H1 (cell line): ENCODE results near the gene EIF2B1. TPM values are rescaled to one million over a fixed set of nuclear protein-coding genes. Genes with fewer than 3 reads are reported as not detected.

ENCODE experiments used
- CTCF ChIA-PET: fragments of 300-600 bp; sonication (Branson Sonifier 250); formaldehyde crosslinking; loops from one replicate; lab custom pipeline; 2021; ENCODE audit not compliant: partially characterized antibody; lab: Charles Lee
- POLR2A ChIA-PET: fragments of 300-600 bp; sonication (Branson Sonifier 250); formaldehyde crosslinking; loops from one replicate; lab custom pipeline; 2021; ENCODE audit warnings: inconsistent platforms; ENCODE audit not compliant: partially characterized antibody; lab: Charles Lee
- DNase-seq, 2 experiments: peaks; one replicate each; pipeline versions ENCODE4 v3.0.0 to v3.0.0-alpha.2; 2010 to 2022; ENCODE audit warnings: low spot score in 2 of 2, low read depth in 1 of 2, mixed read lengths in 1 of 2
- FAIRE-seq: peaks from 2 replicates; lab custom pipeline; 2011; peaks lifted over from hg19 to GRCh38; lab: Jason Lieb, UNC
- H2AFZ ChIP-seq: 2 replicates; pipeline ENCODE4 v1.8.1; 2012; ENCODE audit warnings: low read length, inconsistent platforms
- H2AK5ac ChIP-seq: 2 replicates; pipeline ENCODE4 v1.6.1; 2013; ENCODE audit warnings: low read depth, low read length
- H2BK120ac ChIP-seq: replicated peaks from 2 replicates; pipeline ENCODE3; 2013; ENCODE audit warnings: low read depth, low read length, inconsistent platforms
- H2BK12ac ChIP-seq: 2 replicates; pipeline ENCODE4 v1.6.1; 2013; ENCODE audit warnings: low read depth, low read length
- H2BK15ac ChIP-seq: 2 replicates; pipeline ENCODE4 v1.6.1; 2013; ENCODE audit warnings: low read length
- H2BK20ac ChIP-seq: 2 replicates; pipeline ENCODE4 v1.6.1; 2013; ENCODE audit warnings: low read length
- H2BK5ac ChIP-seq: 2 replicates; pipeline ENCODE4 v1.6.1; 2013; ENCODE audit warnings: low read depth, low read length
- H3K14ac ChIP-seq: 2 replicates; pipeline ENCODE4 v1.6.1; 2013; ENCODE audit warnings: inconsistent platforms; ENCODE audit not compliant: insufficient read length
- H3K18ac ChIP-seq: 2 replicates; pipeline ENCODE4 v1.6.1; 2013; ENCODE audit warnings: low read length; ENCODE audit errors: extremely low read depth
- H3K23ac ChIP-seq: 2 replicates; pipeline ENCODE4 v1.6.1; 2013; ENCODE audit warnings: inconsistent platforms; ENCODE audit not compliant: insufficient read length
- H3K23me2 ChIP-seq: 2 replicates; pipeline ENCODE4 v1.6.1; 2013; ENCODE audit warnings: low read depth, low read length
- H3K27ac ChIP-seq: 2 replicates; pipeline ENCODE4 v1.6.1; 2011; ENCODE audit warnings: low read depth, low read length, inconsistent platforms
- H3K27me3 ChIP-seq, 4 experiments: replicated peaks in 1 of 4; 1 replicate in 1 of 4; 2 replicates in 3 of 4; pipeline versions ENCODE4 v1.6.1 to v1.8.1; 2011 to 2013; ENCODE audit warnings: low read length in 3 of 4, mild to moderate bottlenecking in 3 of 4, inconsistent platforms in 2 of 4, mixed read lengths in 2 of 4, moderate library complexity in 1 of 4; ENCODE audit not compliant: control insufficient read depth in 3 of 4, insufficient read depth in 3 of 4; ENCODE audit errors: extremely low read depth in 1 of 4
- H3K36me3 ChIP-seq, 4 experiments: 2 replicates each; pipeline versions ENCODE4 v1.6.1 to v1.8.1; 2011 to 2013; ENCODE audit warnings: mild to moderate bottlenecking in 4 of 4, low read length in 3 of 4, moderate library complexity in 2 of 4, control low read depth in 1 of 4, inconsistent platforms in 1 of 4; ENCODE audit not compliant: insufficient read depth in 4 of 4, control insufficient read depth in 2 of 4
- H3K4ac ChIP-seq: replicated peaks from 2 replicates; pipeline ENCODE3; 2013; ENCODE audit warnings: low read length, low read depth, mixed read lengths, inconsistent platforms; ENCODE audit not compliant: insufficient read length
- H3K4me1 ChIP-seq, 4 experiments: replicated peaks in 1 of 4; 1 replicate in 1 of 4; 2 replicates in 3 of 4; pipeline versions ENCODE4 v1.6.1 to v1.8.1; 2011 to 2013; ENCODE audit warnings: low read length in 3 of 4, inconsistent platforms in 2 of 4, mixed read lengths in 1 of 4; ENCODE audit not compliant: insufficient read depth in 4 of 4, control insufficient read depth in 3 of 4
- H3K4me2 ChIP-seq, 2 experiments: 2 replicates each; pipeline versions ENCODE4 v1.6.1 to v1.8.1; 2011 to 2013; ENCODE audit warnings: low read depth in 2 of 2, low read length in 2 of 2, control low read depth in 1 of 2, inconsistent platforms in 1 of 2, mild to moderate bottlenecking in 1 of 2; ENCODE audit not compliant: insufficient read depth in 1 of 2
- H3K4me3 ChIP-seq, 4 experiments: fragments of 200-600, 300-600 bp in 1 of 4; sonication (generic), shearing (Covaris generic), sonication (Bioruptor Twin) in 1 of 4; 2 replicates each; pipeline versions ENCODE4 v1.5.1 to v1.8.1; 2011 to 2016; ENCODE audit warnings: low read length in 4 of 4, low read depth in 3 of 4, control low read depth in 2 of 4, inconsistent platforms in 2 of 4, mild to moderate bottlenecking in 2 of 4, mixed read lengths in 1 of 4, moderate library complexity in 1 of 4; ENCODE audit not compliant: insufficient read depth in 2 of 4; ENCODE audit errors: extremely low read depth in 1 of 4
- H3K56ac ChIP-seq: replicated peaks from 2 replicates; pipeline ENCODE3; 2013; ENCODE audit warnings: low read depth, mild to moderate bottlenecking, mixed read lengths, low read length, inconsistent platforms; ENCODE audit not compliant: insufficient read length
- H3K79me1 ChIP-seq: 2 replicates; pipeline ENCODE4 v1.6.1; 2013; ENCODE audit warnings: low read depth, low read length, control low read depth
- H3K79me2 ChIP-seq, 2 experiments: 2 replicates each; pipeline versions ENCODE4 v1.6.1 to v1.8.1; 2012 to 2013; ENCODE audit warnings: low read length in 2 of 2, mild to moderate bottlenecking in 2 of 2, inconsistent platforms in 1 of 2; ENCODE audit not compliant: insufficient read depth in 2 of 2, control insufficient read depth in 1 of 2
- H3K9ac ChIP-seq, 4 experiments: replicated peaks in 1 of 4; 1 replicate in 1 of 4; 2 replicates in 3 of 4; pipeline versions ENCODE4 v1.6.1 to v1.8.1; 2011 to 2013; ENCODE audit warnings: low read depth in 3 of 4, low read length in 3 of 4, control low read depth in 2 of 4, mild to moderate bottlenecking in 2 of 4, moderate library complexity in 2 of 4, inconsistent platforms in 1 of 4; ENCODE audit errors: extremely low read depth in 1 of 4
- H3K9me3 ChIP-seq, 2 experiments: 2 replicates each; pipeline versions ENCODE4 v1.6.1 to v1.8.1; 2012 to 2013; ENCODE audit warnings: mild to moderate bottlenecking in 2 of 2, moderate library complexity in 2 of 2, control low read depth in 1 of 2, inconsistent platforms in 1 of 2, low read depth in 1 of 2, low read length in 1 of 2, mixed read lengths in 1 of 2; ENCODE audit not compliant: insufficient read depth in 2 of 2
- H4K20me1 ChIP-seq, 2 experiments: replicated peaks in 1 of 2; 2 replicates each; pipeline versions ENCODE3 to v1.8.1; 2011 to 2013; ENCODE audit warnings: inconsistent platforms in 2 of 2, low read length in 2 of 2, mild to moderate bottlenecking in 1 of 2; ENCODE audit not compliant: insufficient read depth in 2 of 2, control insufficient read depth in 1 of 2
- H4K5ac ChIP-seq: 2 replicates; pipeline ENCODE4 v1.6.1; 2013; ENCODE audit warnings: low read length, low read depth, mixed read lengths, inconsistent platforms; ENCODE audit not compliant: insufficient read length
- H4K8ac ChIP-seq: 2 replicates; pipeline ENCODE4 v1.8.0; 2013; ENCODE audit warnings: mild to moderate bottlenecking, moderate library complexity, low read length, inconsistent platforms; ENCODE audit not compliant: insufficient read depth; ENCODE audit errors: extremely low read depth
- H4K91ac ChIP-seq: replicated peaks from 2 replicates; pipeline ENCODE3; 2013; ENCODE audit warnings: low read length, mixed read lengths, inconsistent platforms; ENCODE audit not compliant: insufficient read length
- ASH2L ChIP-seq: fragments of 200-600, 300-600 bp; sonication (generic); IDR thresholded peaks from one replicate; pipeline ENCODE4 v1.7.1; 2017; ENCODE audit warnings: low read length
- ATF2 ChIP-seq: IDR thresholded peaks from 2 replicates; pipeline ENCODE4 v1.6.1; 2012; ENCODE audit warnings: low read length, inconsistent platforms
- BACH1 ChIP-seq: IDR thresholded peaks from 2 replicates; pipeline ENCODE4 v1.6.1; 2012; ENCODE audit warnings: low read length, improper control_type of control experiment
- CBX5 ChIP-seq: fragments of 300-800, 300-1000 bp; sonication (generic); IDR thresholded peaks from 2 replicates; pipeline ENCODE4 v1.7.1; 2016; ENCODE audit warnings: antibody characterized with exemption, low read length, low read depth
- CHD1 ChIP-seq: IDR thresholded peaks from 2 replicates; pipeline ENCODE4 v1.6.1; 2012; ENCODE audit warnings: low read depth, low read length, improper control_type of control experiment
- CHD2 ChIP-seq: IDR thresholded peaks from 2 replicates; pipeline ENCODE4 v1.6.1; 2012; ENCODE audit warnings: low read length, improper control_type of control experiment
- EGR1 ChIP-seq: IDR thresholded peaks from 2 replicates; pipeline ENCODE4 v1.6.1; 2011; ENCODE audit warnings: low read depth, low read length, borderline replicate concordance
- GABPA ChIP-seq: IDR thresholded peaks from 2 replicates; pipeline ENCODE4 v1.6.1; 2011; ENCODE audit warnings: mild to moderate bottlenecking, low read length, moderate library complexity, borderline replicate concordance; ENCODE audit not compliant: insufficient read depth
- HDAC2 ChIP-seq, 2 experiments: fragments of 300-600 bp in 1 of 2; sonication (generic) in 1 of 2; IDR thresholded peaks; 2 replicates each; pipeline ENCODE4 v1.6.1; 2011 to 2012; ENCODE audit warnings: low read depth in 2 of 2, low read length in 2 of 2, mild to moderate bottlenecking in 2 of 2, moderate library complexity in 2 of 2, borderline replicate concordance in 1 of 2, inconsistent platforms in 1 of 2
- POLR2AphosphoS5 ChIP-seq: IDR thresholded peaks from 2 replicates; pipeline ENCODE4 v1.6.1; 2011; ENCODE audit warnings: low read depth, low read length
- SIN3A ChIP-seq, 2 experiments: IDR thresholded peaks in 1 of 2; conservative IDR thresholded peaks in 1 of 2; 2 replicates each; pipeline ENCODE4 v1.6.1; 2011 to 2012; ENCODE audit warnings: low read length in 2 of 2, improper control_type of control experiment in 1 of 2, low read depth in 1 of 2, mild to moderate bottlenecking in 1 of 2
- USF2 ChIP-seq: IDR thresholded peaks from 2 replicates; pipeline ENCODE4 v1.6.1; 2011; ENCODE audit warnings: low read length, improper control_type of control experiment
- WGBS, 2 experiments: shearing (Covaris generic) in 1 of 2; methylation state at CpG; one replicate each; pipeline versions ENCODE4 v1.1.6 to v1.1.7; 2013 to 2015; ENCODE audit warnings: low lambda C conversion rate in 2 of 2, mixed read lengths in 2 of 2, inconsistent platforms in 1 of 2, low coverage in 1 of 2, missing lambda C conversion rate in 1 of 2; ENCODE audit not compliant: insufficient replicate concordance in 2 of 2, insufficient coverage in 1 of 2, insufficient read length in 1 of 2; ENCODE audit errors: extremely low coverage in 1 of 2, missing lambda C conversion rate in 1 of 2; 5-methylcytosine and 5-hydroxymethylcytosine counted together
- polyA plus RNA-seq, 7 experiments: library from polyadenylated mRNA; depleted of rRNA in 3 of 7; stranded (reverse) in 5 of 7; unstranded in 2 of 7; fragments of >200 nt in 5 of 7; fragments of 200-250 nt in 2 of 7; gene quantifications; 1 replicate in 5 of 7; 2 replicates in 1 of 7; 4 replicates in 1 of 7; pipeline versions ENCODE4 v1.2.1 to v1.2.3, GENCODE V29; 2011 to 2013; ENCODE audit warnings: missing spikeins in 2 of 7, mixed read lengths in 2 of 7
- total RNA-seq: library from RNA; stranded (reverse); fragmentation: NEBNext Ultra II Directional; extraction: Animal tissue kit (Norgen Biotek cat#: 25700); gene quantifications from 2 replicates; pipeline ENCODE4 v1.2.1, GENCODE V29; 2021

The EIF2B1 gene
- total and polyA plus RNA-seq, 2 of the 8 experiments (the other 6 are each of a cell fraction or from before 2014, with no cell fraction given): 24.9 to 49.9 TPM

- ChIA-PET CTCF (no interaction called here), POLR2A (no interaction called here)
- Histone ChIP-seq H4K8ac (no peak overlapping the region), H3K4me3 (no peak overlapping the region), H3K14ac (no peak overlapping the region), H2BK15ac (no peak overlapping the region), H4K5ac (no peak overlapping the region), H3K79me2 (no peaks in the 10 kb centered on the region), H3K4ac (no peak overlapping the region), H2AFZ (no peak overlapping the region), H3K27ac (no peak overlapping the region), H2BK120ac (no peak overlapping the region), H2AK5ac (no peak overlapping the region), H3K79me1 (no peaks in the 10 kb centered on the region), H3K27me3 (no peaks in the 10 kb centered on the region), H3K9ac (no peak overlapping the region), H3K56ac (no peak overlapping the region), H3K4me2 (no peak overlapping the region), H4K91ac (no peak overlapping the region), H2BK20ac (no peak overlapping the region), H2BK5ac (no peak overlapping the region), H3K18ac (no peak overlapping the region), H3K9me3 (no peaks in the 10 kb centered on the region), H3K23ac (no peak overlapping the region), H4K20me1 (no peaks in the 10 kb centered on the region), H3K4me1 (peaks cover 0 to 4% (median 0%) of the 10 kb centered on the region in 4 experiments; a peak in 2 of 7 replicates), H3K23me2 (peaks cover 4% of the 10 kb centered on the region; the same call in 1 of the 2 replicates), H3K36me3 (no peaks in the 10 kb centered on the region), H2BK12ac (no peak overlapping the region)
- DNase-seq (no peak), FAIRE-seq (no peak)
- WGBS, 2 experiments: 89% methylated on average over 8 of the region's 8 CpGs; no CpG with 5 or more reads in 1 of the 2 experiments
- TF ChIP-seq ASH2L (no peak), CHD1 (no peak), POLR2AphosphoS5 (no peak), USF2 (no peak), EGR1 (no peak), ATF2 (no peak), HDAC2 (IDR thresholded peaks at IDR 0.05; ENCODE audit: borderline replicate concordance in 1 of 2, low read depth in 2 of 2, low read length in 2 of 2) (no peak), GABPA (no peak), BACH1 (no peak), CHD2 (no peak), SIN3A (conservative IDR thresholded peaks at IDR 0.05 in 1 of 2, IDR thresholded peaks at IDR 0.05 in 1 of 2; ENCODE audit: low read depth in 1 of 2, low read length in 2 of 2) (no peak), CBX5 (no peak)
These were observed 34.3 kb upstream of the EIF2B1 start for GRCh38 chr12:123667771-123668170.
